Vagina (tissue), 2 donors: ENCODE measurements around the gene TRIM66.

Source experiments
- POLR2A ChIP-seq, 2 donors: fragments of 450-650 bp; IDR thresholded peaks; one replicate each; pipeline ENCODE4 v1.6.1; 2017; ENCODE audit warnings: antibody characterized with exemption in 2 of 2, mild to moderate bottlenecking in 2 of 2, moderate library complexity in 2 of 2
- POLR2AphosphoS5 ChIP-seq, 2 donors: sonication (generic); formaldehyde crosslinking; IDR thresholded peaks; one replicate each; pipeline ENCODE4 v1.9.0; 2017; ENCODE audit warnings: antibody characterized with exemption in 2 of 2, mild to moderate bottlenecking in 2 of 2, low read depth in 1 of 2; ENCODE audit not compliant: insufficient read depth in 1 of 2
- TF ChIP-seq, protein P1 (sequence below), 3 experiments: fragments of 450-650 bp in 2 of 3; fragments of 200-600 bp in 1 of 3; sonication (generic) in 1 of 3; IDR thresholded peaks; one replicate each; pipeline ENCODE4 v1.5.1; 2017 to 2019; ENCODE audit warnings: antibody characterized with exemption in 3 of 3, mild to moderate bottlenecking in 2 of 3, moderate library complexity in 2 of 3

DNA sequence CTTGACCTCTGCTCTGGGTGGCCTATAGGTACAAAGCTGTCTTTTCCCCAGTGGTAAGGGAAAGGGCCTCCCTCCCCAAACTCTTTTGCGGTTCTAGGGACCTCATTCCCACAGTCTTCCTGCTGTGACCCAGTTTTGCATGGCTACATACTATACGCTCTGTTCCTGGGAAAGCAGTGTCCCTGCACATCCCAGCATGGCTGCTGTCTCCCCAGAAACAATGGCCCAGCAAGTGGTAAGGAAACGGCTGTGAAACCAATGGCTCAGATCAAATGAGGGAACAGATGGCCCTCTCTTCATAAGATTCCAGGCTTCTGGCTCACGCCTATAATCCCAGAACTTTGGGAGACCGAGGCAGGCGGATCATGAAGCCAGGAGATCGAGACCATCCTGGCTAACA, 41.2 kb upstream of the TRIM66 start:
- TF ChIP-seq, protein P1, sequence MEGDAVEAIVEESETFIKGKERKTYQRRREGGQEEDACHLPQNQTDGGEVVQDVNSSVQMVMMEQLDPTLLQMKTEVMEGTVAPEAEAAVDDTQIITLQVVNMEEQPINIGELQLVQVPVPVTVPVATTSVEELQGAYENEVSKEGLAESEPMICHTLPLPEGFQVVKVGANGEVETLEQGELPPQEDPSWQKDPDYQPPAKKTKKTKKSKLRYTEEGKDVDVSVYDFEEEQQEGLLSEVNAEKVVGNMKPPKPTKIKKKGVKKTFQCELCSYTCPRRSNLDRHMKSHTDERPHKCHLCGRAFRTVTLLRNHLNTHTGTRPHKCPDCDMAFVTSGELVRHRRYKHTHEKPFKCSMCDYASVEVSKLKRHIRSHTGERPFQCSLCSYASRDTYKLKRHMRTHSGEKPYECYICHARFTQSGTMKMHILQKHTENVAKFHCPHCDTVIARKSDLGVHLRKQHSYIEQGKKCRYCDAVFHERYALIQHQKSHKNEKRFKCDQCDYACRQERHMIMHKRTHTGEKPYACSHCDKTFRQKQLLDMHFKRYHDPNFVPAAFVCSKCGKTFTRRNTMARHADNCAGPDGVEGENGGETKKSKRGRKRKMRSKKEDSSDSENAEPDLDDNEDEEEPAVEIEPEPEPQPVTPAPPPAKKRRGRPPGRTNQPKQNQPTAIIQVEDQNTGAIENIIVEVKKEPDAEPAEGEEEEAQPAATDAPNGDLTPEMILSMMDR (IDR thresholded peaks at IDR 0.05), result no peak
- TF ChIP-seq POLR2A (IDR thresholded peaks at IDR 0.05), result no peak
- TF ChIP-seq POLR2AphosphoS5 (IDR thresholded peaks at IDR 0.05; ENCODE audit: insufficient read depth in 1 of 2, low read depth in 1 of 2), result no peak
